ENCODE data around the gene PRKAG2.

- TF ChIP-seq CTCF (IDR thresholded peaks at IDR 0.05) = no peak
- TF ChIP-seq POLR2A (IDR thresholded peaks at IDR 0.05) = no peak
Measured at GRCh38 chr7:151735851-151736402, 141.0 kb downstream of the PRKAG2 start.
